HG03103 (cell line): ENCODE results near the gene IRF2BPL.

Experiments used
- ATAC-seq: cut with Tn5 transposase; IDR thresholded peaks from one replicate; pipeline ENCODE4 v1.9.1; 2021; ENCODE audit warnings: low read depth; ENCODE audit not compliant: unreplicated experiment

IRF2BPL gene

DNA sequence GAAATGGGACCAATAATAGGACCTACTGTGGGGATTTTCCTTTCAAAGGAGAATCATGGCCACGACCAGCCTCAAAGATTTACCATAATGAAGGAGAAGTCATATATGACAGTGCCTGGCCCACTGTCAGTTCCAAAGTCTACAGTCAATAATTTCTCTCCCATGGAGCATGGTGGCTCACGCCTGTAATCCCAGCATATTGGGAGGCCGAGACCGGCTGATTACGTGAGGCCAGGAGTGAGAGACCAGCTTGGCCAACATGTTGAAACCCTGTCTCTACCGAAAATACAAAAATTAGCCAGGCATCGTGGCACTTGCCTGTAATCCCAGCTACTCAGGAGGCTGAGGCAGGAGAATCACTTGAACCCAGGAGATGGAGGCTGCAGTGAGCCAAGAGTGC is 13.8 kb downstream of the IRF2BPL start:
- no peak for ATAC-seq

DNA sequence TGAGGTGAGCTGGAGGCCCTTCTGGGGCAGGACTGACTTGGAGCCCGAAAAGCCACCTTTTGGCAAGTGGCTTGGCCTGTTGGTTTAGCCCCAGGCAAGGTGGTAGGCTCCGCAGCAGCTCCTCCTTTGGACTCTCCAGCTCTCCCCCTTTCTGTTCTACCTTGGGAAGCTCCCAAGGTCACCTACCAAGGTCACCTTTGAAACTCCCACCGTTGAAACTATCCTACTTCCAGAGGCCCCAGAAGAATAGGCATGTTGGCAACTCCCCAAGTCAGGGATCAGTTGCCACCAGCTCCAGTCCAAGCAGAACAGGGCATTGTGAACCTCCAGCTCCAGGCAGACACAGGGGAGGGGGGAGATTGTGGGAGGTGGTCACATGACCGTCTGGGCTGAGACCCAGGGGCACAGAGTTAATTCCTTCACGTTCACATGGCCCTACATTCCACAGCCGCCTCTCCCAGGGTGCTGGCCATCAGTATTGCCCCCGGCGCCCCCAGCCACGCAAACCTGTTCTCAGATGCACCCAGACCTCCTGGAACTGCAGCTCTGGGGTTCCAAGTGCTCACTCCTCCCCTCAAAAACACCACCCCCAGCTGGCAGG is 14.4 kb downstream of the IRF2BPL start:
- ATAC-seq = no peak

DNA sequence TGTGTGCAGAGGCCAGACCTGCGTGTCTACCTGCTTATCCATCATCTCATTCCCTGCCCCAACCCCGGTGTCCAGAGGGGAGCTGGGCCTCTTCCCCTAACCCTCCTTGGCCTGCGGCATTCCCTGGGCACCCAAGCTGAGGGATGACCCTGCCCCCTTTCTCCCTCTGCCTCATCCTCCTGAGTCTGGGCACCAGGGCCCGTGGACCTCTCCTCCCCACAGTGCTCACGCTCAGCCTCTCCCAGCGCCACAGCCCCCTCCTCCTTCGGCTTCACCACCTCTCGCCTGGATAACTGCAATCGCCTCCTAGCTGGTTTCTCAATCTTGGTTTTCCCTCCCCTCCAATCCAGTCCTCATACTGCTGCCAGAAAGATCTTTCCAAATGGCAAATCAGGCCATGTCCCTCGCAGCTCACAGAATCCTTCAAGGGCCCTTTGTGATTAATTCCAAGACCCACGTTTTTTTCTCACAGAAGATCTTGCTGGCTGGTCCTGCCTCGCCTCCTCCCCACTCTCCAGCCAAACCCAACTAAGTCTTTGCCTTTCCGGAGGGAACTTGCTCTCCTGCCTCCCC is 16.2 kb downstream of the IRF2BPL start:
- no peak for ATAC-seq

DNA sequence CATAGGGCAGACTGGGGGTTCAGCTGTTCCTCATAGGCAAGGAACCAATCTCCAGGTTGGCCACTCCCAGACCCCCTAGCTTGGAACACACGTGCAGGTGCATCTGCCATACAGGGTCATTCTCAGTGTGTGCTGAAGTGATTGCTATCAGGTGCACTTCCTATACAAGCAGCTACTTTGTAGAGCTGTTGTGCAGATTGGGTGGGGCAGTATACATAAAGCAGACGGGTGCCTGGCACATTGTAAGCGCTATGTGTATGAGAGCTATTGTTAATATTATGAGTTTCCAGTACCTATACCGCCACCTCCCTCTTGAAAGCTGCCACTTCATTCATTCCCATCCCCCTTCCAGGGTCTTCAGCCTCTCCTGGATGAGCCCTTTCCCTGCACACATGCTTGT is 17.3 kb downstream of the IRF2BPL start:
- ATAC-seq = no peak

DNA sequence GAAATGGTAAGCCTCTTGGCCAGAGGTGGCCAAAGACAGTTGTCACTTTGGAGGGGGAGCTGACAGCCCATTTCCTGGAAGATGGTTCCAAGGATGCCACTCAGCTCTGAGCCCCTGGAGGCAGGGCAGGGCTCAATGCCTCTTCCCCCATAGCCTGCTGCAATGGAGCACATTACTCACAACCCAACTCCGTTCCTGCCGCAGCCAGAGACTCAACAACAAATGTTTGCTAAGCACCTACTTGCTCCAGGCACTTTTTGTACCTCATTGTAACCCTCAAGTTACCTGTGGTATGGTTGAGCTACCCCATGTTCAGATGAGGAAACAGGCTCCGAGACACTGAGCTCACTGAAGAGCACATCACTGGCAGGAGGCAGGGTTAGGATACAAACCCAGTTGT is 19.5 kb downstream of the IRF2BPL start:
- ATAC-seq = no peak

DNA sequence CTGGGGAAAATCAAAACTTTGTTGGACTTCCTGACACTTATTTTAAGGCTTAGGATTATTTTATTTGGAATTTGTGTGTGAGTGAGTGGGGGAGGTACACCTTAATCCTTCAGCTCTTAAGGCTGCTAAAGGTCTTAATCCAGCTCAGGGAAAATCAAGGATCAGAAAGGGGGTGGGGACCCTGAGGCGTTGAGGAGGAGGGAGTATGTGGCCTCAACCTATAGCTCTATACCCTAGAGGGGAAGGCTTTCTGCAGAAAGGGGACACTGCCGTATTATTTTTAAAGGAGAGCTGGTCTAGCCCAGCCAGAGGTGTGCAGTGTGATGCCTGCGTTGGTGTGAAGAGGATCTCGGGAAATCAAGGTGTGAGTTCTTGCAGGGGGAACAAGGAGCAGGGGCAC is 20.0 kb downstream of the IRF2BPL start:
- no peak for ATAC-seq

DNA sequence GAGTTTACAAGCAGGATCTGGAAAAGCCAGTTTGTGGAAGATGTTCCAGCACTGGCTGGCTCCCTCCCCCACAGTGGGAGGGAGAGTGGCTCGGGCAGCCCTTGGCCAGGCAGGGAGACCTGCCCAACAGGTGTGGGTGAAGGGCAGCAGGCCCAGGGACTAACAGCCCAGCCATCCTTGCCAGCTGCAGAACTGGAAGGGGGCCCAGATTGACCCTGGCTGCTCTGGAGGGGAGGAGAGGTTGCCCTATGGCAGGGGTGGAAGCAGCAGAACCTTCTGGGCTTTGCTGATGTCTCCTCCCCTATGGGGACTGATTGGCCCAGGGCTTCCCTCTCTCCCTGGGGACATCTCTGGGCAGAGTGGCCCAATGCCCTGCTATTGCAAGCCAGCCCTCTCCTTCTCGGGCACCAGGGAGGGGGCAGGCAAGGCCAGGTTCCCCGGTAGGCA is 20.5 kb downstream of the IRF2BPL start:
- ATAC-seq = no peak

DNA sequence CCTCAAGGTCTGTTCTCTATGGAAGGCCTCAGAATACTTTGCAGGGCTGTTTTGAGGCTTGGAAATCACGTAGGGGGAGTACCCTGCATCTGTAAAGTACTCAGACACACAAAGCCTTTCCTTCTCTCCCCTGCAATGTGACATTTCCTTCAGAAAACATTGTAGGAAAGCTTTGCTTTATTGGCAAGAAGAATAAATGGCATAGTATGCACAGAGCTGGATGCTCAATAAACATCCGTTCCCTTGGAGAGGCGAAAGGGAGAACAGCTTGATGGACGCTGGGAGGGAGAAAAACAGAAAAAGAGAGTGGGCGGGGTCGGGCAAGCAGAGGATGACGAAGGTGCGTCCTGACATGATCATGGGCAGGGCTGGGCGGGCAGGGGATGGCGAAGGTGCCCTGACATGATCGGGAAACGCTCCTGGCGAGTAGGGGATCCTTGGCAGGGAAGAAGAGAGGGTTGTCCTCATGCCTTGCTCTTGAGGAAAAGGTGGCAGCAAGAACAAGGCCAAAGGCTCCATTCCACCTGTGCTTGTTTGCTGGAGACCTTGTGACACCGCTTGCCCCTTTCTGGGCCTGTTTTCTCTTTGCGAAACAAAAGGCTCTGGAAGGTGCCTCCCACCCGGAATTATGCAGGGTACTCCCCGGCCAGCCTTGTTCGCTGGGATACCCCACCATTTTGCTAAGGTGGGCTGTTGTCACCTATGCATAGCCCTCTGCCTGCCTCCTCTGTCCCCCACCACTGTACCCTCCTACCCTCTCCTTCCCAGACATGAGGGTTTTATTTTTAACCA is 21.1 kb downstream of the IRF2BPL start:
- ATAC-seq = no peak

DNA sequence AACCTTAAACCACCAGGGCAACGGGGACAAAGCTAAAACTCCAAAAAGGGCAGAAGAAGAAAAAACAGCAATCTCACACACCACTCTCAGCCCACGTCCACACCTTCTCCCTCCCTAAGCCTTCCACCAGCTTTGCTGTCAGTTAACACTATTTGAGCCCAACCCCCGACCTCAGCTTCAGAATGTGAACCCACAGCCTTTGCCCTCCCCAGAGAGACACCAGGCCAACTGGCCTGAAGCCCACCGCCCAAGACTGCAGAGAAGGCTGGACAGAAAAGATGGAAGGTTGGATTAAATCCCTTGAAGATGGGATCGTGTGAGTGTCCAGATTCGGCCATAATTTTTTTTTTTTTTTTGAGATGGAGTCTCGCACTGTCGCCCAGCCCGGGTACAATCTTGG is 22.4 kb downstream of the IRF2BPL start:
- ATAC-seq = no peak

DNA sequence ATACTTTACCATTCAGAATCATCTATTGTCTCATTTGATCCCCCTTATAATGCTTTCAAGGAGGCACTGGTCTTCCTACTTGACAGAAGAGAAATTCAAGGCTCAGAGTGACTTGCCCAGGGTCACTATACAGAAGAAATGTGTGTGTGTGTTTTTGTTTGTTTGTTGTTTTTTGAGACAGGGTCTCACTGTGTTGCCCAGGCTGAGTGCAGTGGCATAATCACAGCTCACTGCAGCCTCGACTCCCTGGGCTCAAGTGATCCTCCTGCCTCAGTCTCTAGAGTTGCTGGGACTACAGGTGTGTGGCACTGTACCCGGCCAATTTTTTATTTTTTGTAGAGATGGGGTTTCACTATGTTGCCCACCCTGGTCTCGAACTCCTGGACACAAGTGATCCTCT is 22.9 kb downstream of the IRF2BPL start:
- no peak for ATAC-seq

DNA sequence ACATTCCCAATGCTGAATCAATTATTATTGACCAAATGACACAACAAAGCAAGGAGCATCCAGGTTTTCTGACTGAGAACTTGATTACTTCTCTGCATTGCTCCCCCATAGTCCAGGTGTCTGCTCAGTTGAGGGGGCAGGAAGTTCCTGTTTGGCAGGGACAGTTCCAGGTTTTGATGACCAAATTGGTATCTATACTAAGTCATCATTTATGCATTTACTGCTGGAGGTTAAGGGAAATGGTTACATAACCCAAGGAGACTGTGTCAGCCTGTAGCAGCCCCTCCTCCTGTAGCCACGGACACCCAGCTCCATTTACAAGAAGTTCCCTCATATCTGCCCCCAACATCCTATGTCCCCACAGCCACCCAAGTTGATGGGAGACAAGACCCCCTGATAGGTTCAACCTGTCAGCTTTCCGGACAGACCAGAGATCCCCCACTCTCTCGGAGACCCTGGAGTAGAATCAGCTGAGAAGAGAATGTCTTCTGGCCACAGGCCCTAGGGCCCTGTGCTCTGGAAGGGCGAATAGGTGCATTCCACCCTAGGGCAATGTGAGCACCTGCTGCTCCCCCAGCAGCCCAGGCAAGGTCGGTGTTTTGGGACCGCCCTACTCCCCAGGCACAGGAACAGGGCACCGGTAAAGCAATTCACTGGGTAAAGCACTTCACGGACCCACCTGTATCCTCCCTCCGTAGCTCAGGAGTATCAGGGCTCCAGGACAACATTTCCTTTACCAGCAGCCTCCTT is 23.6 kb downstream of the IRF2BPL start:
- no peak for ATAC-seq

DNA sequence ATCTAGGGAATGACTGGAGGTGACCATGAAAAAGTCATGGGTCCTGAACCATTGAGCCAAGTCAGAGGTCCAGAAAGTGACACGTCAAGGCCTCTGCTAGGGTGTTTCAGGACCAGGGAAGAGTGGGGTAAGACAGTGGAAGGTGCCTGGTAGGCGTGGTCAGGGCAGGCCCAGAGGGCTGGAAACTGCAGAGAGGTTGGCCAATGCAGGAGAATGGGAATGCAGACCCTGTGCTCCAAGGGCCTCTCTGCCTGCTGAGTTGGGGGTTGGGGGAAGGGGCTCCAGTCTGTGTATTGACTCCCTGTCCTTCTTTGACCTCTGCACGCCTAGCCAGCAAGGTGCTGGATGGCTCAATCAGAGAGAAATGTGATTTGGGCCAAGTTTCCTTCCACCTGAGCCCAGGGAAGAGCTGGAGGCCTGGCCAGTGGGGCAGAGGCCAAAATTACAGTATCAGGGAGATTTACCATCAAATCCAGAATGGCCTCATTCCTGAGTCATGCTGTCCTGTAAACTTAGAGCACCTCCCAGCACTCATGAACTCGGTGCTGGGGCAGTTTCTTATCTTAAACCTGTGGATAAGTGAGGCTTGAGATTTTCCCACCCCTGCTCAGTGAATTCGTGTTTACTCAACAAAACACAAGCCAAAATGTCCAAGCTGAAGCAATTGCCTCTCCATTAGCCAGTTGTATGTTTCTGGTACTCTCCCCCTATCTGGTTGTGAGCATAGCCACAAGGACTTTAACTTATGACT is 24.4 kb downstream of the IRF2BPL start:
- no peak for ATAC-seq

DNA sequence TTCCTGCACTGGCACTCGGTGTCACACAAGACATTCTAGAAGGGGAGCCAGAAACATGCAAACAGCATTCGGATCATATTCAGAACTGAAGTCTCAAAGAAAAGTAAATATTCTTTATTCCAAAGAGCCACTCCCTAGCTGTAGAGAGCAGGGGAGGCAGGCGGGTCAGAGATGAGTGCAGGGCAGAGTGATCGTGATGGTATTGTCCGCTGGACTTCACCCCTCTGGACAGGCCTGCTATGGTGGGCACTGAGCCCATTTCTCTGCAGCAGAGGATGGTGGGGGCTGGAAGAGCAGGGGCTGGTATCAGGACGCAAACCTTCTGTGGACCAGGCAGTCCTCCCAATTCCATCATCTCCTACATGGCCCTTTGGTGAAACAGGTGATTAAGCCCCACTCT is 25.6 kb downstream of the IRF2BPL start:
- ATAC-seq = no peak

DNA sequence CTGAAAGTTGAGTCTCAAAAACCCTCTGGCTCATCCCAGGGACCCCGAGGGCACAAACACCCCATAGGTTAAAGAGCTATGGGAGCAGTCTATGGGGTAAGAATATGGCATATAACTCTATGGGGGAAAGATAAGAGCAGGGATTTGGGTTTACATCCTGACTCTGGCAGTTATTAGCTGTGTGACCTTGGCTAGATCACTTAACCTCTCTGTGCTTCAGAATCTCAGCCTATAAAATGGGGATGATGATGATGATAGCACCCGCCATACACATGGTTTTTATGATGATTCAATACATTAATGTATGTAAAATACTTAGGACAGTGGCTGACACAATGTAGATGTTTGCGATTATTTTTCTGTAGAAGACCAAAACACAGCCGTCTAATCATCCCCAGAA is 26.2 kb downstream of the IRF2BPL start:
- no peak for ATAC-seq

DNA sequence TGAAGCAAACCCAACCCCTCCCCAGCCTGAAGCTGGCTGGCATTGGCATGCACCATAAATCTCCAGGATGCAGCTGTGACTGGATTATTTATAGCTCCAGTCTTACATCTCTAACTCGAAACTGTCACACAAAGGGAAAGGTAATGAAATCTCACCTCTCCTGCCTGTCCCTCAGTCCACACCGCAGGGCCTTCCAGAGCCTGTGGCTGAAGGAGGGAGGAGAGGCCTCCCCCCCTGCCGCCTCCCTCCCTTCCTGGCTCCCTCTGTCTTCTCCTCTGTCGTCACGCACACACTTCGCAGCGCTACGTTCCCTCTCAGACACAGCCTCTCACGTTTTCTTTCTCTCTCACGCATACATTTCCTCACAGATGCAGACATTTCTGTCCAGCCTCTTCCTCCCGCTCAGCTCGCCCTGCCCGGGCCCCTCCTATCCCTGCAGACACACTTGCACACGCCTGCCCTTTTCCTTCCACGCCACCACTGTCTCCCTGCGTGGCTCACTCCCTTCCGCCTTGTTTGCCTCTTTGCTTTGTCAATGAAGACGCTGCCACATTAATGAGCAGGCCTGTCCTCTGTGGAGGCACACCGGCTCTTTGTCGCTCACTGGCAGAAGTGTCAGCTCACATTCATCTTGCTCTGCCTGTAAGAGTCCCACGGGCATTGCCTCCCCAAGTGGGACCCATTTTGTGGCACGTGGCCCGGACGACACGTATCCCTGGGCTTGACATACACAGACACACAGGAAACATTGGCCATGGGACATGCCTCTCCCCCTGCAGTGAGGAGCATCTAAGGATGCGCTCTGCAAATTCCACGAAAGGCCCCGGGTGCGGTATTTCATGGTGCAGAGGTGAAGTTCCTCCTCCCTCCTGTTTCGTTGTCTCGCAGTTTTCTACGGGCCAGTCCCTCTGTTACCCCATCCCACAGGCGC is 27.9 kb downstream of the IRF2BPL start:
- ATAC-seq = no peak

DNA sequence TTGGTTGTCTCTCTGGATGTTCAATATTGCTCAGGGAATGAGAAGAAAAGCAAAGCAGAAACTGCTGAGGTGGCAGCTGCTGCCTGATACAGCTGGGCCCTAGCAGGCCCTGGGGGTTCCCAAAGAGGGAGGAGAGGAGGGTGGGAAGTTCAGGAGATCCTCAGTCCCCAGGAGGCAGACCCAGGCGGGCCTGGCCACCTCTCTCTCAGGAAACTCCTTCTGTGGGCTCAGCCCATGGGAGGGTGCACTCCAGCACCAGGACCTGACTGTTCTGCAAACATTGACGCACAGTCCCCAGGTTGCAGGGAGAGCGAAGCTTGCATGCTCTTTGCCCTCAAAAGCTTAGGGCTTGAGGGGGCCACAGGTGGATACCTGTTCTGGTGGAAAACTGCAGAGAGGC is 29.6 kb downstream of the IRF2BPL start:
- no peak for ATAC-seq

DNA sequence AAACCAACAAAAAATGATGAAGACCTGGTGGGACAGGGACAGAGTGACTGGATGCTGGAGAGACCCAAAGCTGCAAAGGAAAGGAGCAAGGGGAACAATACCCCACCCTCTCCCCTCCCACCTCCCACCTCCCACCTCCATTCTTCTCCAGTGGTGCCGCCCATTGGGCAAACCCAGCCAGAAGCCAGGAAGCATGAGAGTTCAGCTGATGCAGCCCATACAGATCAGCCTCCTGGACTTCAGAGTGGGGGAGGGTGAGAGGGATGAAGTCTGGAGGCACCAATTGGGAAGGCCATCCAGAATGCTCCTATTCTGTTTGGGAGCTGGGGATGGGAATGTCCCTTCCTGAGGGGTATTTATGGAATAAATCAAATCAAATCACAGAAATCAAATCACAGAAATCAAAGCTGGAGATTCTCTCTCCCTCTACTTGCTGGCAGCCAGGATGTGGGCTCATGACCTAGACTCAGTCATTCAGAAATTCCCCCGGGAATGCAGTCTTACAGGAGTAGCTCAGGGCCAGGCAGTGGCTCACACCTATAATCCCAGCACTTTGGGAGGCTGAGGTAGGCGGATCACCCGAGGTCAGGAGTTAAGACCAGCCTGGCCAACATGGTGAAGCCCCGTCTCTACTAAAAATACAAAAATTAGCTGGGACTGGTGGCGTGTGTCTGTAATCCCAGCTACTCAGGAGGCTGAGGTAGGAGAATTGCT is 31.1 kb downstream of the IRF2BPL start:
- ATAC-seq = no peak

DNA sequence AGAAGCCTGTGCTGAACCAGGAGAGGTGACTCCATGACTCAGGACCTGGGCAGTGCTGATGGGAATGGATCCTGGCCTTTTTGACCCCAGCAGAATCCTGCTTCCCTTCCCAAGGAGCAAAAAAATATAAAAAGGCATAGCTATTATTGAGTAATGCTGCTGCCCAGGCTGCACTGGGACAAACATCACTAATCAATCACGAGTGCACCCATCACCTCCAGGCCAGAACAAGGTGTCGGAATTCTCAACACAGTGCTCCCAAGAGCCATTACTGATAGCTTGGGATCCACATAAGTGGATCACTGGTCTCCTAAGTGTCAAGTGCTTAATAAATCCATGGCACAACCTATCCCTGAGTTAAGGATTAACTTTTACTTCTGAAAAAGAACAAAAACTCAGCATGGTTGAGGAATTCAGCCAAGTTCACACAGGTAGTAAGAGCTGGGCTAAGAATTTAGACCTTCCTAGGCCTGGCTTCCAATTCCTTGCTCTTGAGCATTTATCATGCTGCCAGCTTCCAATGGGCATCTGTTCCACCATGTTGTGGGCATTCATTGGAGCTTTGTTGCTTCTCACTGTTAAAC is 31.9 kb downstream of the IRF2BPL start:
- no peak for ATAC-seq
